ENCODE results near the gene CPT1A.

- TF ChIP-seq CTCF (IDR thresholded peaks at IDR 0.05; ENCODE audit: insufficient read depth, low read length, poor library complexity, severe bottlenecking) (no peak), EZH2phosphoT487 (conservative IDR thresholded peaks at IDR 0.05; ENCODE audit: low read length) (no peak)
Observed at GRCh38 chr11:68825571-68825970, 16.1 kb downstream of the CPT1A start.
